Cardiac muscle cell (in vitro differentiated cells and primary cell): Measurements from ENCODE around the gene LCE4A. TPM values are rescaled to one million over a fixed set of nuclear protein-coding genes. Genes with fewer than 3 reads are reported as not detected.
"Not testable (repeated sequence)": the region's sequence is repeated elsewhere in the genome, so short reads cannot be mapped to it uniquely, and the experiment has no call there.

Experiments used
- DNase-seq, 2 donors: peaks; one replicate each; pipeline versions ENCODE4 v3.0.0 to v3.0.0-alpha.2; 2010 to 2017; ENCODE audit warnings: low read depth in 1 of 2, low spot score in 1 of 2
- H3K27ac ChIP-seq: fragments of 200-600 bp; sonication (generic); 2 replicates; pipeline ENCODE4 v1.5.1; 2016
- H3K27me3 ChIP-seq: fragments of 200-600 bp; sonication (generic); 2 replicates; pipeline ENCODE4 v1.6.0; 2016; ENCODE audit warnings: control low read depth
- H3K36me3 ChIP-seq: fragments of 200-600 bp; sonication (generic); 2 replicates; pipeline ENCODE4 v1.5.1; 2016; ENCODE audit warnings: control low read depth
- H3K4me1 ChIP-seq: fragments of 200-600 bp; sonication (generic); 2 replicates; pipeline ENCODE4 v1.8.1; 2017; ENCODE audit warnings: low read depth, mild to moderate bottlenecking, mixed run types
- H3K4me3 ChIP-seq: fragments of 200-600 bp; sonication (generic); 2 replicates; pipeline ENCODE4 v1.5.1; 2016; ENCODE audit warnings: mild to moderate bottlenecking
- H3K9me3 ChIP-seq: fragments of 200-600 bp; sonication (generic); 2 replicates; pipeline ENCODE4 v1.5.1; 2017; ENCODE audit warnings: low read depth, mild to moderate bottlenecking, control low read depth
- polyA plus RNA-seq: library from polyadenylated mRNA; unstranded; fragments of >200 nt; fragmentation: Nextera tagmentation; extraction: Ambion mirVana; gene quantifications from 2 replicates; pipeline ENCODE4 v1.2.1, GENCODE V29; 2016
- total RNA-seq: library from RNA; depleted of rRNA; stranded (reverse); fragments of >200 nt; gene quantifications from 2 replicates; pipeline ENCODE4 v1.2.3, GENCODE V29; 2016
- TF ChIP-seq, protein P1 (sequence below): IDR thresholded peaks from 2 replicates; pipeline ENCODE4 v1.5.1; 2012; ENCODE audit warnings: low read depth, mild to moderate bottlenecking, low read length

Gene LCE4A, protein sequence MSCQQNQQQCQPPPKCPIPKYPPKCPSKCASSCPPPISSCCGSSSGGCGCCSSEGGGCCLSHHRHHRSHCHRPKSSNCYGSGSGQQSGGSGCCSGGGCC
- total RNA-seq (not detected in 2 replicates), polyA plus RNA-seq (not detected in 2 replicates)

DNA sequence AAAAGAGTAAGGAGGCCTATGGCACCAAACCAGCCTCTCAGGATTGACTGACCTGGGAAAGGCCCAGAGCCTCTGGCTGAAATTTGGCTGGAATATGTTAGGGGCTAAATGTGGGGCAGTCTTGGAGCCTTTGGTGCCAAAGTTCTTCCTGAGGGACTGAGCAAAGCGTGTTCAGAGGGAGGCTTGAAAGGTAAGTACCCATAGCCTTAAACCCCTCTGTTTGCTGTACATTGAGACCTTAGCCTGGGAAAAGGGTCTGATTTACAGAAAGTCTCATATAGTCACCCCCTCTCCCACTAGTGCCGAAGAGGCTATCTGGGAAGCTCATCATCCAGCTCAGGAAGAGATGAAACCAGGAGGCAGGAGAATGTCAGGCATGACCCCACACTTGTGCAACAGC, at the start of gene LCE4A:
Gene LCE4A, plus strand, starts transcription at position 301 of the 400 bp plus-strand sequence. CDS start 916 bp downstream, outside the sequence.
- H3K4me1 ChIP-seq: no peaks in the 10 kb centered on the region
- no peak within 1 kb of the TSS for H3K4me3 ChIP-seq
- H3K9me3 ChIP-seq: no peaks in the 10 kb centered on the region
- no peaks in the 10 kb centered on the region for H3K27me3 ChIP-seq
- H3K27ac ChIP-seq: no peak within 1 kb of the TSS
- DNase-seq: no peak
- no peaks in the 10 kb centered on the region for H3K36me3 ChIP-seq
- TF ChIP-seq, protein P1, sequence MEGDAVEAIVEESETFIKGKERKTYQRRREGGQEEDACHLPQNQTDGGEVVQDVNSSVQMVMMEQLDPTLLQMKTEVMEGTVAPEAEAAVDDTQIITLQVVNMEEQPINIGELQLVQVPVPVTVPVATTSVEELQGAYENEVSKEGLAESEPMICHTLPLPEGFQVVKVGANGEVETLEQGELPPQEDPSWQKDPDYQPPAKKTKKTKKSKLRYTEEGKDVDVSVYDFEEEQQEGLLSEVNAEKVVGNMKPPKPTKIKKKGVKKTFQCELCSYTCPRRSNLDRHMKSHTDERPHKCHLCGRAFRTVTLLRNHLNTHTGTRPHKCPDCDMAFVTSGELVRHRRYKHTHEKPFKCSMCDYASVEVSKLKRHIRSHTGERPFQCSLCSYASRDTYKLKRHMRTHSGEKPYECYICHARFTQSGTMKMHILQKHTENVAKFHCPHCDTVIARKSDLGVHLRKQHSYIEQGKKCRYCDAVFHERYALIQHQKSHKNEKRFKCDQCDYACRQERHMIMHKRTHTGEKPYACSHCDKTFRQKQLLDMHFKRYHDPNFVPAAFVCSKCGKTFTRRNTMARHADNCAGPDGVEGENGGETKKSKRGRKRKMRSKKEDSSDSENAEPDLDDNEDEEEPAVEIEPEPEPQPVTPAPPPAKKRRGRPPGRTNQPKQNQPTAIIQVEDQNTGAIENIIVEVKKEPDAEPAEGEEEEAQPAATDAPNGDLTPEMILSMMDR: no peak

DNA sequence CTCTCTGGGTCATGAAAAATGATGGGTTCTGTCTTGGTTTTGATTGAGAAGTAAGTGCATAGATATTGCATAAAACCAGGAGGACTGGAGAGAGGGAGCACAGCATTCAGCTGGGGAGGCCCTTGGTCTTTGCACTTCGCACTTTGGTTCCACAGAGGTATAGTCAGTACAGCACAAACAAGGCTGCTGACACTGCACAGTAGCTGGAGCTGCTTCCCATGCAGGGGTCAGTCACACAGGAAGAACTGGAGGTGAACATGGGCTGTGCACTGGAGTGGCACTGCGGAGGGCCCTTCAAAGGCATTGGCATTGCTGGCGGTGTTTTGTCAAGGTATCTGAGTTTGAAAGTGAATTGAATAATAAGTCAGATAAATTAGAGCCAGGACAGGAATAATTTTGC, 49.3 kb upstream of the LCE4A start:
- TF ChIP-seq, protein P1: no peak
- no peaks in the 10 kb centered on the region for H3K36me3 ChIP-seq
- no peaks in the 10 kb centered on the region for H3K4me1 ChIP-seq
- H3K27me3 ChIP-seq: no peaks in the 10 kb centered on the region
- no peaks in the 10 kb centered on the region for H3K9me3 ChIP-seq
- no peak overlapping the region for H3K27ac ChIP-seq
- no peak for DNase-seq
- no peak overlapping the region for H3K4me3 ChIP-seq

DNA sequence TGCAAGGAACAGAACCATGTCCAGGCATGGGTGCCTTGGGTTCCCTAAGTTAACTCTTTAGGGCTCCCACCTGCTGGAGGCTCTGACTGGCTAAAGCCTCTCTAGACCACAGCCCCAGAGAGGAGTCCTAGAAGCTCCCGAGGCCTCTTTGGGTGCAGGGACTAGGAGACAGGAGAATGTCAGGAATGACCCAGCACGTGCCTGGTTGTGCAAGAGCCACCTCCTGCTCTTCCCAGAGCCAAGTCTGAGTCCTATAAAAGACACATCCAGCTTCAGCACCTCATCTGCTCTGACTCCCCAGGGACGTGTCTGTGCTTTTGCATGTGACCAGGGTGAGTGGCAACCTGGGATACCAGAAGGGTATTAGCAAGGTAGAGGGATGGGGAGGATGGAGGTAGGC, 44.9 kb upstream of the LCE4A start, which contains the start of gene LCE2D:
Gene LCE2D, plus strand, starts transcription at position 283 of the 400 bp plus-strand sequence. CDS start 726 bp downstream, outside the sequence.
- no peaks in the 10 kb centered on the region for H3K9me3 ChIP-seq
- no peak within 1 kb of the TSS for H3K4me3 ChIP-seq

DNA sequence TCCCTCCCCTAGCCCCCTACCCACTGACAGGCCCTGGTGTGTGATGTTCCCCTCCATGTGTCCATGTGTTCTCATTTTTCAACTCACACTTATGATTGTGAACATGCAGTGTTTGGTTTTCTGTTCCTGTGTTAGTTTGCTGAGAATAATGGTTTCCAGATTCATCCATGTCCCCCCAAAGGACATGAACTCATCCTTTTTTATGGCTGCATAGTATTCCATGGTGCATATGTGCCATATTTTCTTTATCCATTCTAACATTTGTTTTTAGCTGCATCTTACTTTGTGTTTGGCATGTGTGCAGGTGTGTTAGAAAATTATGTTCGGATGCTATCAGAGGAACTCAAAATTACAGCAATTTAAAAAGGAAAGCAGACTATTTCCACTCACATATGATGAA, 41.8 kb upstream of the LCE4A start:
- not testable (repeated sequence) for H3K27me3 ChIP-seq, H3K4me1 ChIP-seq, H3K4me3 ChIP-seq, H3K9me3 ChIP-seq, H3K27ac ChIP-seq, H3K36me3 ChIP-seq, DNase-seq

More for the DNA sequence above, 44.9 kb upstream of the LCE4A start, which contains the start of gene LCE2D:
- TF ChIP-seq, protein P1: no peak
- no peaks in the 10 kb centered on the region for H3K27me3 ChIP-seq
- H3K27ac ChIP-seq: no peak within 1 kb of the TSS
- DNase-seq: no peak
- H3K4me1 ChIP-seq: no peaks in the 10 kb centered on the region
- no peaks in the 10 kb centered on the region for H3K36me3 ChIP-seq

DNA sequence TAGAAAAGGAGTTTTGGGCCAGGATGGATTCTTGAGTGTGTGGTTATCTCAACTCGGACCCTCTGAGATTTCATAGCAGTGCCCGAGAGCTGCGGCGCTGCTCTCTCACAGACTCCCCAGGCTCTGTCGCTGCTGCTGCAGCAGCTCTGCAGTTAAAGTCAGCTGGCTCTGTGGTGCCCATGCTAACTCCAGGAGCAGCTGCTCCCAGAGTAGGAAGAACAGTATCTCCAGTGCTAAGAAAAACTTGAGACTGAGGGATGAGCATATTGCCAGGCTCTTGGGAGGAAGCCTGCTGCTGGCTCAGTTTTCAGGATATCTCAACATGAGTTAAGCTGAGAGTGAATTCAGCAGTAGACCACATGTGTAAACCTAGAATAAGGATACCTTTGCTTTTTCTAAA, 40.3 kb upstream of the LCE4A start:
- Histone ChIP-seq H3K36me3 (no peaks in the 10 kb centered on the region), H3K4me1 (no peaks in the 10 kb centered on the region), H3K27ac (no peak overlapping the region), H3K27me3 (no peaks in the 10 kb centered on the region), H3K4me3 (no peak overlapping the region), H3K9me3 (no peaks in the 10 kb centered on the region)
- TF ChIP-seq, protein P1: no peak
- no peak for DNase-seq

DNA sequence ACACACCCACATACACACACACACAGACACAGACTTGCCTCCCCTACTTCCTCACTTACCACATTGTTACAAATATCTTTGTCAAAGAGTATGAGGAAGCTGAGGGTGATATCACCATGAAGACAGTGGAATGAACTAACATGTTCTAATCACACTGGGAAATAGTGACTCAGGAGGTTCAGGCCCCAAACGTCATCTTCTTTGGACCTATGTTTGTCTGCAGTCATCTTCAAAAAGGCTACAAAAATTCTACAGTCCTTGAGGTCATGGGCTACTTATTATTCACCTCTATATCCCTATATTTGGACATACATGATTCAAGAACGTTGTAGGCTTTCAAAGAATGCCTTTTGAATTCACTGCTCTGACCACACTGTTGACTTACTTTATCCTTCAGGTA, 34.9 kb upstream of the LCE4A start:
- no peak overlapping the region for H3K4me3 ChIP-seq
- H3K4me1 ChIP-seq: no peaks in the 10 kb centered on the region
- H3K27me3 ChIP-seq: no peaks in the 10 kb centered on the region
- H3K36me3 ChIP-seq: no peaks in the 10 kb centered on the region
- DNase-seq: no peak
- TF ChIP-seq, protein P1: no peak
- H3K9me3 ChIP-seq: no peaks in the 10 kb centered on the region
- H3K27ac ChIP-seq: no peak overlapping the region

DNA sequence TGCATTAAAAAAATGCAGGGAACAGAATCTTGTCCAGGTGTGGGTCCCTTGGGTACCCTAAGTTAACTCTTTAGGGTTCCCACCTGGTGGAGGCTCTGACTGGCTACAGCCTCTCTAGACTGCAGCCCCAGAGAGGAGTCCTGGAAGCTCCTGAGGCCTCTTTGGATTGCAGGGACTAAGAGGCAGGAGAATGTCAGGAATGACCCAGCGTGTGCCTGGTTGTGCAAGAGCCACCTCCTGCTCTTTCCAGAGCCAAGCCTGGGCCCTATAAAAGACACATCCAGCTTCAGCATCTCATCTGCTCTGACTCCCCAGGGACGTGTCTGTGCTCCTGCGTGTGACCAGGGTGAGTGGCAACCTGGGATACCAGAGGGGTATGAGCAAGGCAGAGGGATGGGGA, 33.0 kb upstream of the LCE4A start, which contains the start of gene LCE2C:
Gene LCE2C, plus strand, starts transcription at position 297 of the 400 bp plus-strand sequence. CDS start 737 bp downstream, outside the sequence.
- H3K4me1 ChIP-seq, H3K36me3 ChIP-seq, H3K4me3 ChIP-seq, H3K27ac ChIP-seq, H3K9me3 ChIP-seq, DNase-seq, H3K27me3 ChIP-seq: not testable (repeated sequence)
